ENCODE data around the gene DMXL1.
"Not testable (repeated sequence)": the region's sequence is repeated elsewhere in the genome, so short reads cannot be mapped to it uniquely, and the experiment has no call there.

DMXL1 gene

GRCh38 chr5:119120893-119121292 is 50.0 kb downstream of the DMXL1 start:
- H3K4me3 ChIP-seq (ENCODE audit: low read length in 2 of 2): no peak overlapping the region
- H3K9me3 ChIP-seq (ENCODE audit: control insufficient read depth in 2 of 2, low read length in 2 of 2): no peaks in the 10 kb centered on the region
- no peak overlapping the region for H3K27ac ChIP-seq (ENCODE audit: low read depth in 2 of 2, low read length in 2 of 2)
- H3K9ac ChIP-seq (ENCODE audit: low read depth in 1 of 2, low read length in 2 of 2): no peak overlapping the region
- no peaks in the 10 kb centered on the region for H3K4me1 ChIP-seq (ENCODE audit: control insufficient read depth in 2 of 2, insufficient read depth in 2 of 2, low read length in 2 of 2)
- H3K27me3 ChIP-seq (ENCODE audit: control insufficient read depth in 2 of 2, insufficient read depth in 2 of 2, low read length in 2 of 2): no peaks in the 10 kb centered on the region
- peaks cover 25 to 29% of the 10 kb centered on the region in 2 donors for H3K36me3 ChIP-seq (ENCODE audit: control insufficient read depth in 2 of 2, insufficient read depth in 2 of 2, low read length in 2 of 2)

- H3K27ac ChIP-seq (ENCODE audit: low read depth in 2 of 2, low read length in 2 of 2); H3K9me3 ChIP-seq (ENCODE audit: control insufficient read depth in 2 of 2, low read length in 2 of 2); H3K9ac ChIP-seq (ENCODE audit: low read depth in 1 of 2, low read length in 2 of 2); H3K4me3 ChIP-seq (ENCODE audit: low read length in 2 of 2); H3K4me1 ChIP-seq (ENCODE audit: control insufficient read depth in 2 of 2, insufficient read depth in 2 of 2, low read length in 2 of 2); H3K27me3 ChIP-seq (ENCODE audit: control insufficient read depth in 2 of 2, insufficient read depth in 2 of 2, low read length in 2 of 2): not testable (repeated sequence)
- peaks cover 20 to 25% of the 10 kb centered on the region in 2 donors for H3K36me3 ChIP-seq (ENCODE audit: control insufficient read depth in 2 of 2, insufficient read depth in 2 of 2, low read length in 2 of 2)
Measured at GRCh38 chr5:119122474-119122873, 51.6 kb downstream of the DMXL1 start.

GRCh38 chr5:119123280-119123679 is 52.4 kb downstream of the DMXL1 start:
- Histone ChIP-seq H3K4me1 (ENCODE audit: control insufficient read depth in 2 of 2, insufficient read depth in 2 of 2, low read length in 2 of 2) (no peaks in the 10 kb centered on the region), H3K4me3 (ENCODE audit: low read length in 2 of 2) (no peak overlapping the region), H3K27me3 (ENCODE audit: control insufficient read depth in 2 of 2, insufficient read depth in 2 of 2, low read length in 2 of 2) (no peaks in the 10 kb centered on the region), H3K36me3 (ENCODE audit: control insufficient read depth in 2 of 2, insufficient read depth in 2 of 2, low read length in 2 of 2) (peaks cover 14 to 26% of the 10 kb centered on the region in 2 donors), H3K27ac (ENCODE audit: low read depth in 2 of 2, low read length in 2 of 2) (no peak overlapping the region), H3K9ac (ENCODE audit: low read depth in 1 of 2, low read length in 2 of 2) (no peak overlapping the region), H3K9me3 (ENCODE audit: control insufficient read depth in 2 of 2, low read length in 2 of 2) (no peaks in the 10 kb centered on the region)

GRCh38 chr5:119129770-119130169 is 58.9 kb downstream of the DMXL1 start:
- Histone ChIP-seq H3K27me3 (ENCODE audit: control insufficient read depth in 2 of 2, insufficient read depth in 2 of 2, low read length in 2 of 2) (no peaks in the 10 kb centered on the region), H3K36me3 (ENCODE audit: control insufficient read depth in 2 of 2, insufficient read depth in 2 of 2, low read length in 2 of 2) (peaks cover 20 to 23% of the 10 kb centered on the region in 2 donors), H3K9me3 (ENCODE audit: control insufficient read depth in 2 of 2, low read length in 2 of 2) (no peaks in the 10 kb centered on the region), H3K4me3 (ENCODE audit: low read length in 2 of 2) (no peak overlapping the region), H3K4me1 (ENCODE audit: control insufficient read depth in 2 of 2, insufficient read depth in 2 of 2, low read length in 2 of 2) (no peaks in the 10 kb centered on the region), H3K9ac (ENCODE audit: low read depth in 1 of 2, low read length in 2 of 2) (no peak overlapping the region), H3K27ac (ENCODE audit: low read depth in 2 of 2, low read length in 2 of 2) (no peak overlapping the region)

GRCh38 chr5:119131530-119132304 is 60.8 kb downstream of the DMXL1 start:
- H3K9me3 ChIP-seq (ENCODE audit: control insufficient read depth in 2 of 2, low read length in 2 of 2): no peaks in the 10 kb centered on the region
- H3K4me1 ChIP-seq (ENCODE audit: control insufficient read depth in 2 of 2, insufficient read depth in 2 of 2, low read length in 2 of 2): no peaks in the 10 kb centered on the region
- H3K27ac ChIP-seq (ENCODE audit: low read depth in 2 of 2, low read length in 2 of 2): no peak overlapping the region
- no peak overlapping the region for H3K4me3 ChIP-seq (ENCODE audit: low read length in 2 of 2)
- H3K36me3 ChIP-seq (ENCODE audit: control insufficient read depth in 2 of 2, insufficient read depth in 2 of 2, low read length in 2 of 2): peaks cover 22 to 25% of the 10 kb centered on the region in 2 donors
- no peak overlapping the region for H3K9ac ChIP-seq (ENCODE audit: low read depth in 1 of 2, low read length in 2 of 2)
- no peaks in the 10 kb centered on the region for H3K27me3 ChIP-seq (ENCODE audit: control insufficient read depth in 2 of 2, insufficient read depth in 2 of 2, low read length in 2 of 2)

GRCh38 chr5:119135743-119136142 is 64.9 kb downstream of the DMXL1 start:
- not testable (repeated sequence) for H3K9me3 ChIP-seq (ENCODE audit: control insufficient read depth in 2 of 2, low read length in 2 of 2); H3K9ac ChIP-seq (ENCODE audit: low read depth in 1 of 2, low read length in 2 of 2); H3K27ac ChIP-seq (ENCODE audit: low read depth in 2 of 2, low read length in 2 of 2); H3K4me1 ChIP-seq (ENCODE audit: control insufficient read depth in 2 of 2, insufficient read depth in 2 of 2, low read length in 2 of 2); H3K27me3 ChIP-seq (ENCODE audit: control insufficient read depth in 2 of 2, insufficient read depth in 2 of 2, low read length in 2 of 2); H3K4me3 ChIP-seq (ENCODE audit: low read length in 2 of 2)
- H3K36me3 ChIP-seq (ENCODE audit: control insufficient read depth in 2 of 2, insufficient read depth in 2 of 2, low read length in 2 of 2): peaks cover 17 to 23% of the 10 kb centered on the region in 2 donors

GRCh38 chr5:119136666-119137318 is 65.9 kb downstream of the DMXL1 start:
- no peak overlapping the region for H3K4me3 ChIP-seq (ENCODE audit: low read length in 2 of 2)
- H3K4me1 ChIP-seq (ENCODE audit: control insufficient read depth in 2 of 2, insufficient read depth in 2 of 2, low read length in 2 of 2): no peaks in the 10 kb centered on the region
- H3K36me3 ChIP-seq (ENCODE audit: control insufficient read depth in 2 of 2, insufficient read depth in 2 of 2, low read length in 2 of 2): peaks cover 17 to 23% of the 10 kb centered on the region in 2 donors
- H3K27ac ChIP-seq (ENCODE audit: low read depth in 2 of 2, low read length in 2 of 2): no peak overlapping the region
- no peaks in the 10 kb centered on the region for H3K9me3 ChIP-seq (ENCODE audit: control insufficient read depth in 2 of 2, low read length in 2 of 2)
- H3K9ac ChIP-seq (ENCODE audit: low read depth in 1 of 2, low read length in 2 of 2): no peak overlapping the region
- no peaks in the 10 kb centered on the region for H3K27me3 ChIP-seq (ENCODE audit: control insufficient read depth in 2 of 2, insufficient read depth in 2 of 2, low read length in 2 of 2)

- Histone ChIP-seq H3K27ac (ENCODE audit: low read depth in 2 of 2, low read length in 2 of 2) (no peak overlapping the region), H3K4me1 (ENCODE audit: control insufficient read depth in 2 of 2, insufficient read depth in 2 of 2, low read length in 2 of 2) (no peaks in the 10 kb centered on the region), H3K36me3 (ENCODE audit: control insufficient read depth in 2 of 2, insufficient read depth in 2 of 2, low read length in 2 of 2) (peaks cover 19 to 36% of the 10 kb centered on the region in 2 donors), H3K9ac (ENCODE audit: low read depth in 1 of 2, low read length in 2 of 2) (no peak overlapping the region), H3K4me3 (ENCODE audit: low read length in 2 of 2) (no peak overlapping the region), H3K9me3 (ENCODE audit: control insufficient read depth in 2 of 2, low read length in 2 of 2) (no peaks in the 10 kb centered on the region), H3K27me3 (ENCODE audit: control insufficient read depth in 2 of 2, insufficient read depth in 2 of 2, low read length in 2 of 2) (no peaks in the 10 kb centered on the region)
Measured at GRCh38 chr5:119153629-119154028, 82.7 kb downstream of the DMXL1 start.

- no peak overlapping the region for H3K4me3 ChIP-seq (ENCODE audit: low read length in 2 of 2)
Measured at GRCh38 chr5:119158144-119158543, 87.3 kb downstream of the DMXL1 start.

GRCh38 chr5:119161430-119161829 is 90.5 kb downstream of the DMXL1 start:
- H3K27me3 ChIP-seq (ENCODE audit: control insufficient read depth in 2 of 2, insufficient read depth in 2 of 2, low read length in 2 of 2): no peaks in the 10 kb centered on the region
- H3K9me3 ChIP-seq (ENCODE audit: control insufficient read depth in 2 of 2, low read length in 2 of 2): no peaks in the 10 kb centered on the region

More at GRCh38 chr5:119158144-119158543, 87.3 kb downstream of the DMXL1 start:
- no peaks in the 10 kb centered on the region for H3K9me3 ChIP-seq (ENCODE audit: control insufficient read depth in 2 of 2, low read length in 2 of 2)
- H3K9ac ChIP-seq (ENCODE audit: low read depth in 1 of 2, low read length in 2 of 2): no peak overlapping the region
- H3K27ac ChIP-seq (ENCODE audit: low read depth in 2 of 2, low read length in 2 of 2): no peak overlapping the region
- no peaks in the 10 kb centered on the region for H3K27me3 ChIP-seq (ENCODE audit: control insufficient read depth in 2 of 2, insufficient read depth in 2 of 2, low read length in 2 of 2)
- H3K4me1 ChIP-seq (ENCODE audit: control insufficient read depth in 2 of 2, insufficient read depth in 2 of 2, low read length in 2 of 2): no peaks in the 10 kb centered on the region
- peaks cover 9 to 22% of the 10 kb centered on the region in 2 donors for H3K36me3 ChIP-seq (ENCODE audit: control insufficient read depth in 2 of 2, insufficient read depth in 2 of 2, low read length in 2 of 2)

More at GRCh38 chr5:119161430-119161829, 90.5 kb downstream of the DMXL1 start:
- peaks cover 14 to 18% of the 10 kb centered on the region in 2 donors for H3K36me3 ChIP-seq (ENCODE audit: control insufficient read depth in 2 of 2, insufficient read depth in 2 of 2, low read length in 2 of 2)
- no peak overlapping the region for H3K27ac ChIP-seq (ENCODE audit: low read depth in 2 of 2, low read length in 2 of 2)
- no peak overlapping the region for H3K9ac ChIP-seq (ENCODE audit: low read depth in 1 of 2, low read length in 2 of 2)
- H3K4me1 ChIP-seq (ENCODE audit: control insufficient read depth in 2 of 2, insufficient read depth in 2 of 2, low read length in 2 of 2): no peaks in the 10 kb centered on the region
- no peak overlapping the region for H3K4me3 ChIP-seq (ENCODE audit: low read length in 2 of 2)

All from mucosa of rectum (tissue), 2 donors.